IPS-18c (cell line): Measurements from ENCODE around the gene MYO7A.

Experiments used
- H3K4me3 ChIP-seq: 2 replicates; pipeline ENCODE4 v1.7.0; 2013; ENCODE audit warnings: low read depth, mild to moderate bottlenecking, low read length, moderate library complexity; ENCODE audit not compliant: insufficient read depth
- H3K9me3 ChIP-seq: one replicate; pipeline ENCODE4 v1.6.1; 2013; ENCODE audit warnings: mild to moderate bottlenecking, low read length, moderate library complexity; ENCODE audit not compliant: control insufficient read depth, insufficient read depth

The MYO7A gene

DNA sequence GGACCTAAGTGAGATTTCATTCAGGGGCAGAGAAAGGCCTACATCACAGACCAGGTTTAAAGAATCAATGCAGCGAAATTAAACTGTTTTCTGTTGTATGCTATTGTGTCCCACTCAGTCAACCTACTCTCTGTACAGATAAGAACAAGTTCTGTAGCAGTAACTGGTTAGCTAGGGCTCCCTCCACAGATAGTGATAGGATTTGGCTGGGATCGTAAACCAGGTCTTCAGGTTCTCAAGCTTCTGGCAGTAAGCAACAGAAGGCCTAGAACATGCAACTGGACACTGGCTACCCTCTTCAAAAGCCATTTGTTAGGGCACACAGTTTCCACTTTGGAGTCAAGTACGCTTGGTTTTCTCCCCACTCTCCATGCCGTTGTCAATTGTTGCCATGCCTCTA lies 104.2 kb downstream of the MYO7A start:
- Histone ChIP-seq H3K9me3 (no peaks in the 10 kb centered on the region), H3K4me3 (no peak overlapping the region)

DNA sequence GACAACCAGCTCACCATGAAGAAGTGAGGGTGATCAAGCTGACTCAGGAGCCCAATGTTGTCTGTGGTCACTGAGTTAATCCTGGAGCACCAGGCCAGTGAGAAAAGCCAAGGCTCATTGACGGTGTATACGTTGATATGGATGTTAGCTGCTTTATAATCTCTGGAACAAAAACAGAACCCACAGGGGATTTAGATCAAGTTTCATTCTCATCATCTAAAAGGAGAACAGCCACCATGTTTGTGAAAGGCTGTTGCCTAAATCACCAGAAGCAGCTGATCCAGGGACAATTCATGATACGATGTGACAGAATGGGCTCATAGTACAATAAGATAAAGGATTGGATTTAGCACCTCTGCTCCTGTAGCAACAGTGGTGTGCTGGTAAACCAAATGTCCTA lies 105.0 kb downstream of the MYO7A start:
- no peak overlapping the region for H3K4me3 ChIP-seq
- no peaks in the 10 kb centered on the region for H3K9me3 ChIP-seq

DNA sequence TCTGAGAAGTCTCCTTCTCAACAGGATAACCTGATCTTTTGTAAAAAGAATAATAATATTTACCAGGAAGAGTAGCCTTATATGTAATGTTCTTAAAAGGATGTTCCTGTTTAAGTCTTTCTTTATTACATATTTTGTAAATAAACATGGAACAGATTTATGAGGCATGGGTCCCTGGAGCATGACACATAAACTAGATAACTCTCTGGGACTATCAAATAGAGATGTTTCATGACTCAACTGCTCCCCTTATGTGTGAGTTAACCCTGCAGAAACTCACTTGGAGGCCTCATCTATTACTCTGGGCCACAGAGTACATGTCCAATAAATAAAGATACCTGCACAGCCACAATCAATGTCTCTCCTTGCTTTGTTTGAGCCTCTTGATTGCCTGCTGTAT lies 108.9 kb downstream of the MYO7A start:
- Histone ChIP-seq H3K4me3 (no peak overlapping the region), H3K9me3 (peaks cover 2% of the 10 kb centered on the region)

DNA sequence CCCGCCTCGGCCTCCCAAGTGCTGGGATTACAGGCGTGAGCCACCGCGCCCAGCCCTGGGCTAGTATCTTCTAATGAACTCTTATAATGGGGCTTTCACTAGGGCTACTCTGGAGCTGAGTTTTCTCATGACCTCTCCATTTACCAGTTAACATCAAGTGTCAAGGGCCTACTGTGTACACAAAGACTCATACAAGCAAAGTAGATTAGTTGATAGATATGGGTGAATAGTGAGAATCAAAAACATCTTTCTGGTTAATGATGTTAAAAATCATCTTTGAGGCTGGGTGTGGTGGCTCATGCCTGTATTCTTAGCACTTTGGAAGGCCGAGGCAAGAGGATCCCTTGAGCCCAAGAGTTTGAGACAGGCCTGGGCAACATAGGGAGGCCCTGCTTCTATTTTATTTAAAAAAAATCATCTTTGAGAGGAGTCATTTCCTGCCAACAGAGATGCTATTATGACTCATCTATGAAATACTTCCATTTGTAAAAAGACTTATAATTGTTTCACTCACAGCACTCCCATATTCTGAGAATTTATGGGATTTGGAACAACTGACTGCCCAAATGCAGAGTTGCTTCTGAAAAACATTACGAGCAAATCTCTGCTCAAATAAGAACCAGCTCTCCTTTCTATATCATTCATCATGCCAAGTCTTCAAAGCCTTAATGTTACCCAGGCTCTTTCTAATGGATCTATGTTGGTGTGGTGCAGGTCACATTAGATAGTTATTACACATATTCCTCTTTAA lies 116.4 kb downstream of the MYO7A start:
- no peak overlapping the region for H3K4me3 ChIP-seq
- H3K9me3 ChIP-seq: peaks cover 2% of the 10 kb centered on the region

DNA sequence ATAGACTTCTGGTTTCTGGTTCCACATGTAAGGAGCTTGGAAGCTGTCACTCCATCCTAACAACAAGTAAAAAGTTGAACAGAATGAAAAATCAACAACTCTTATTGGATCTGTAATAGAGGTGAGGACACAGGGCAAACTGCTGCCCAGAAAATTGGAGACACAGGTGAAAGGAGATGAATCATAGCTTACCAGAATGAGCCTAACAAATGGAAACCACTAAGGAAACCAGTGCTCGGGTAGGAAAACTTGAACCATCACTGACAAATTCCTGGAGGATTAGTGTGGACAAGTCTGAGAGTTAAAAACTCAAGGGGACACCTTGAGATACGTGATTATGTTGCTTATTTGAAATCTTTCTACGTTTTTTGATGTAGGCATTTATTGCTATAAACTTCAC lies 121.4 kb downstream of the MYO7A start:
- no peak overlapping the region for H3K4me3 ChIP-seq
- H3K9me3 ChIP-seq: no peaks in the 10 kb centered on the region

DNA sequence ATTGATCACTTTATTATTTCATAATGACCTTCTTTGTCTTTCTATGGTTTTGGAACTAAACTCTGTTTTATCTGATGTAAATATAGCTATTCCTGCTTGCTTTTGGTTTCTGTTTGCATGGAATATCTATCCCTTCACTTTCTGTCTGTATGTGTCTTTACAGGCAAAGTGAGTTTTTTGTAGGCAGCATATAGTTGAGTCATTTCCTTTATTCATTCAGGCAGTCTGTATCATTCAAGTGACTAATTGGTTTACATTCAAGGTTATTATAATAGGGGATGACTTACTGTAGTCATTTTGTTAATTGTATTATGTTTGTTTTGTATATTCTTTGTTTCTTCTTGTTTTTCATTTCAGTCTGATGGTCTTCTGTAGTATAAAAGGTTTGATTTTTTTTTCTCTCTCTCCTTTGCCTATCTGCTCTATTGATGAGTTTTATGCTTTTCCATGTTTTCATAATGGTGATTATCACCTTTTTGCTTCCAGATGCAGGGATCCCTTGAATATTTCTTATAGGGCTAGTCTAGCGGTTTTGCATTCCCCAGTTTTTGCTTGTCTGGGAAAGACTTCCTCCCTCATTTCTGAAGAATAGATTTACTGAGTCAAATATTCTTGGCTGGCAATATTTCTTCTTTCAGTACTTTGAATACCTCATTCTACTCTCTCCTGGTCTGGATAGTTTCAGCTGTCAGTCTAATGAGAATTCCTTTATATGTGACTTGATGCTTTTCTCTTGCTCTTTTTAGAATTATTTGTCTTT lies 123.0 kb downstream of the MYO7A start:
- Histone ChIP-seq H3K9me3 (no peaks in the 10 kb centered on the region), H3K4me3 (no peak overlapping the region)

DNA sequence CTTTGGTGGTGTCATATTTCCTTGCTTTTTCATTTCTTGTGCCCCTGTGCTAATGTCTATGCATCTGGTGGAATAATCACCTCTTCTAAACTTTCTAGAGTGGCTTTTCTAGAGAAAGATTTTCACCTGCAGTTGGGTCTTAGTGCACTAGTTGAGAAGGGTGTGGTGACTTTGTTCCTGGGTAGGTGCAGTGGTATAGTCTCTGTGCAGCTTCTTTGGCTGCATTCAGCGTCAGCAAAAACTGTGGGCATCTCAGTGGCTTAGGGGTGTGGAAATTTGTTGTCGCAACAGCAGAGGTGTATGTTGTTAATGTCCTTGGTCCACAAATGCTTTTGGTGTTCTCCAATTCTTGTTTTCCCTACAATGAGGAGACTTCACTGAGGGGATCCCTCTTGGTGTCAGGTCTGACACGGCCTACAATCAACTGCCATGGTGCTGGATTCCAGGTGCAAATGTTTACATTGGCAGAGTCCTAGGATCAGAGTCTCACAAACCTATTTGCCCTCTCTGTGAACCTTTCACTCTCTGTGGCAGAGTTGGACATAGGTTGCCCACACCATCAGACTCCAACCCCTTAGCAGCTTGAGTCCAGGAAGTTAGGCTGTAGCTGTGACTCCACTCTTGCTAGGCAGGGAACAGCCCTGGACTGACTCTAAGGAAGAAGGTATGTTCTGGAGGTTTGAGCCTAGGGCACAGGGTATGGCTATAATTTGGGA lies 124.7 kb downstream of the MYO7A start:
- no peak overlapping the region for H3K4me3 ChIP-seq

DNA sequence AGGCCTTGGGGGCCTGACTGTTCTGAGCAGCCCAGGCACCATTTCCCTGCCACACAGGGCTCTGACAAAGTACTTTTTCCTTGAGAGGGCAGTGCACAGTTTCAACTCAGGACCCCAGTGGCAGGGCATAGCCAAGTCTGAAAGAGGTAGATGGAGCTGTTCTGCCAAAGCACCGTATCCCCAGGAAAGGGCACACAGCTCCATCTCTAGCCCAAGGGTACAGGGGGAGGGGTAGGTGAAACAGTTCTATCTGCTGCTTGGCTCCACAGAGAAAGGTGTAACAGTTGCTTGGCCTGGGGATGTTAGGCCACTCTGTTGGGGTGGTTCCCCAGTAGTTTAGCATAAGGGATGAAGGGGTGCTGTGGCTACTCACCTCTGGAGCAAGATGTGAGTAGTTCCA lies 125.6 kb downstream of the MYO7A start:
- H3K9me3 ChIP-seq: no peaks in the 10 kb centered on the region
- H3K4me3 ChIP-seq: no peak overlapping the region

More for the DNA sequence above, 124.7 kb downstream of the MYO7A start:
- no peaks in the 10 kb centered on the region for H3K9me3 ChIP-seq

DNA sequence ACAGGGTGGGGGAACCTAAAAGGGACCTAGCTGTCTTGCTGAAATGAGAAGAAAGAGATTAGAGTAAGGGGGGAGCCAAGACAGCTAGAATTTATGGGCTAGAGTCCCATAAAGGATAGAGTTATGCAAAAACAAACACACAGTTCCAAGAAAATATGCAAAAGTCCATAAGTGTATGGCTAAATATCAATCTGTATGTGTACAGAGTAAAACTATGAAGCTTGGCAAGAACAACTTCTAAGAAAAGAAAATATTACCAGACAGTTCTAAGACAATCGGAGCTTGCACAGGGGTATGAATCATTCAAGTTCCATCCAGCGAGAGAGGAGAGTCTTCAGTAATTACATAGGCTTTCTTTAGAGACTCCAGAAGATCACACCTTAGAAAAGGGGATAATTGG lies 131.6 kb downstream of the MYO7A start:
- Histone ChIP-seq H3K4me3 (no peak overlapping the region), H3K9me3 (no peaks in the 10 kb centered on the region)

DNA sequence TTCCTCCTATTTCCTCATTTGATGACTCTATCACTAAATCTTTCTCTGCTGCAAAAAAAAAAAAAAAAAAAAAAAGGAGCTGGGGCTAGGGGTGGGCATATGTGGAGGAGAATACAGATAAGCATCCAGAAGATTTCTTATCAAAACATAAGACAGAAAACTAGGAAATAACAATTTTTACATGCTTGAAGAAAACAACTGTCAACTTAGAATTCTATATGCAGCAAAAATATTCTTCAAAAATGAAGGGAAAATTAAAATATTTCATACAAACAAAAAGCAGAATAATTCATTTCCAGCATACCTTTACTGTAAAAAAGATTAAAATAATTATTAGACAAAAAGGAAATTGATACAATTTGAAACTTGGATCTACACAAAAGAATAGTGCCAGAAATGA lies 134.8 kb downstream of the MYO7A start:
- Histone ChIP-seq H3K9me3 (no peaks in the 10 kb centered on the region), H3K4me3 (no peak overlapping the region)
